ENCODE data around the gene CDKN3.

GRCh38 chr14:54350203-54350602 is 46.6 kb upstream of the CDKN3 start:
- TF ChIP-seq POLR2A (IDR thresholded peaks at IDR 0.05; ENCODE audit: low read depth, low read length), result no peak
- TF ChIP-seq POLR2AphosphoS5 (IDR thresholded peaks at IDR 0.05; ENCODE audit: low read depth, low read length), result no peak
- TF ChIP-seq POU2F2 (IDR thresholded peaks at IDR 0.05; ENCODE audit: low read depth, low read length), result no peak
- no peak for TF ChIP-seq TAF1 (IDR thresholded peaks at IDR 0.05; ENCODE audit: low read depth, low read length)
- TF ChIP-seq PAX5 (IDR thresholded peaks at IDR 0.05; ENCODE audit: insufficient read depth, low read length, severe bottlenecking), result no peak

All from GM12891 (cell line).